ENCODE measurements around the gene PRDM15. TPM values are rescaled to one million over a fixed set of nuclear protein-coding genes. Genes with fewer than 3 reads are reported as not detected.

The PRDM15 gene
- total RNA-seq, 4 donors from 2014 or later: 4.7 to 12.3 (median 7.3) TPM

- Histone ChIP-seq H3K4me3 (replicated peaks in 1 of 3) (no peak overlapping the region), H3K27ac (no peak overlapping the region), H3K27me3 (no peaks in the 10 kb centered on the region), H3K9me3 (no peaks in the 10 kb centered on the region), H3K36me3 (peaks cover 0 to 8% of the 10 kb centered on the region in 2 donors), H3K4me1 (peaks cover 4 to 8% of the 10 kb centered on the region in 2 donors)
- intact Hi-C loops (cut with DNase I): no loop called here
- WGBS, 2 donors: 88 to 89% methylated on average over 12 of the region's 12 CpGs
- TF ChIP-seq CTCF (IDR thresholded peaks at IDR 0.05) (no peak), POLR2A (IDR thresholded peaks at IDR 0.05) (no peak)
- DNase-seq: no peak
These were observed 22.0 kb upstream of the PRDM15 start for GRCh38 chr21:41901099-41901498.

GRCh38 chr21:41900401-41900800, 21.3 kb upstream of the PRDM15 start:
- H3K27me3 ChIP-seq: no peaks in the 10 kb centered on the region
- no peak overlapping the region for H3K4me3 ChIP-seq (replicated peaks in 1 of 3)
- H3K36me3 ChIP-seq: peaks cover 0 to 8% of the 10 kb centered on the region in 2 donors
- DNase-seq: no peak
- H3K9me3 ChIP-seq: no peaks in the 10 kb centered on the region
- H3K4me1 ChIP-seq: peaks cover 10 to 11% of the 10 kb centered on the region in 2 donors
- H3K27ac ChIP-seq: no peak overlapping the region
- intact Hi-C loops (cut with DNase I): no loop called here
- WGBS, 2 donors: 86 to 93% methylated on average over 6 of the region's 6 CpGs
- TF ChIP-seq POLR2A (IDR thresholded peaks at IDR 0.05) (no peak), CTCF (IDR thresholded peaks at IDR 0.05) (no peak)

- no peak for DNase-seq
- H3K27me3 ChIP-seq: no peaks in the 10 kb centered on the region
- H3K4me3 ChIP-seq (replicated peaks in 1 of 3): no peak overlapping the region
- H3K9me3 ChIP-seq: no peaks in the 10 kb centered on the region
- intact Hi-C loops (cut with DNase I): no loop called here
- H3K4me1 ChIP-seq: peaks cover 10 to 11% of the 10 kb centered on the region in 2 donors
- no peak for TF ChIP-seq POLR2A (IDR thresholded peaks at IDR 0.05)
- no peak for TF ChIP-seq CTCF (IDR thresholded peaks at IDR 0.05)
- H3K27ac ChIP-seq: no peak overlapping the region
- WGBS, 2 donors: 86 to 89% methylated on average over 25 of the region's 25 CpGs
- H3K36me3 ChIP-seq: peaks cover 0 to 8% of the 10 kb centered on the region in 2 donors
These were observed 20.5 kb upstream of the PRDM15 start for GRCh38 chr21:41899426-41900202.

- intact Hi-C loops (cut with DNase I): no loop called here
- DNase-seq: no peak
These were observed 19.9 kb upstream of the PRDM15 start for GRCh38 chr21:41898998-41899397.

More at GRCh38 chr21:41898998-41899397, 19.9 kb upstream of the PRDM15 start:
- Histone ChIP-seq H3K27ac (no peak overlapping the region), H3K9me3 (no peaks in the 10 kb centered on the region), H3K4me1 (peaks cover 10 to 11% of the 10 kb centered on the region in 2 donors), H3K4me3 (replicated peaks in 1 of 3) (no peak overlapping the region), H3K36me3 (peaks cover 0 to 8% of the 10 kb centered on the region in 2 donors), H3K27me3 (no peaks in the 10 kb centered on the region)
- TF ChIP-seq CTCF (IDR thresholded peaks at IDR 0.05): no peak
- TF ChIP-seq POLR2A (IDR thresholded peaks at IDR 0.05): no peak
- WGBS, 2 donors: 94% methylated on average over 9 to 17 of the region's 17 CpGs

Data from thyroid gland (tissue), 4 donors.